ENCODE results near the gene ACVR1B. TPM values are rescaled to one million over a fixed set of nuclear protein-coding genes. Genes with fewer than 3 reads are reported as not detected.

The ACVR1B gene
- polyA plus RNA-seq, 4 donors, result 53.1 to 62.0 (median 55.7) TPM

- DNase-seq (ENCODE audit: low read depth in 4 of 4, low spot score in 2 of 4), result no peak
These were observed 67.1 kb downstream of the ACVR1B start for GRCh38 chr12:52018433-52019112.

GRCh38 chr12:52019113-52019770, 67.7 kb downstream of the ACVR1B start:
- no peak for DNase-seq (ENCODE audit: low read depth in 4 of 4, low spot score in 2 of 4)

- no peak for DNase-seq (ENCODE audit: low read depth in 4 of 4, low spot score in 2 of 4)
These were observed 69.2 kb downstream of the ACVR1B start for GRCh38 chr12:52020539-52021336.

GRCh38 chr12:52022841-52023181, 71.3 kb downstream of the ACVR1B start:
- no peak for DNase-seq (ENCODE audit: low read depth in 4 of 4, low spot score in 2 of 4)

GRCh38 chr12:52023182-52023975, 71.9 kb downstream of the ACVR1B start:
- no peak for DNase-seq (ENCODE audit: low read depth in 4 of 4, low spot score in 2 of 4)

- DNase-seq (ENCODE audit: low read depth in 4 of 4, low spot score in 2 of 4), result no peak
These were observed 72.6 kb downstream of the ACVR1B start for GRCh38 chr12:52023976-52024688.

GRCh38 chr12:52024845-52025230, 73.3 kb downstream of the ACVR1B start:
- no peak for DNase-seq (ENCODE audit: low read depth in 4 of 4, low spot score in 2 of 4)

- no peak for DNase-seq (ENCODE audit: low read depth in 4 of 4, low spot score in 2 of 4)
These were observed 74.8 kb downstream of the ACVR1B start for GRCh38 chr12:52026263-52026662.

- no peak for DNase-seq (ENCODE audit: low read depth in 4 of 4, low spot score in 2 of 4)
These were observed 75.8 kb downstream of the ACVR1B start for GRCh38 chr12:52027085-52027843.

GRCh38 chr12:52029685-52030084, 78.2 kb downstream of the ACVR1B start:
- DNase-seq (ENCODE audit: low read depth in 4 of 4, low spot score in 2 of 4), result no peak

GRCh38 chr12:52032446-52032803, 80.9 kb downstream of the ACVR1B start:
- no peak for DNase-seq (ENCODE audit: low read depth in 4 of 4, low spot score in 2 of 4)

GRCh38 chr12:52032804-52033445, 81.4 kb downstream of the ACVR1B start:
- DNase-seq (ENCODE audit: low read depth in 4 of 4, low spot score in 2 of 4), result peak in 3 of 4 donors; percentile 80 to 91 (median 91)

GRCh38 chr12:52033446-52034140, 82.1 kb downstream of the ACVR1B start:
- DNase-seq (ENCODE audit: low read depth in 4 of 4, low spot score in 2 of 4), result no peak

- no peak for DNase-seq (ENCODE audit: low read depth in 4 of 4, low spot score in 2 of 4)
These were observed 83.7 kb downstream of the ACVR1B start for GRCh38 chr12:52035190-52035589.

- no peak for DNase-seq (ENCODE audit: low read depth in 4 of 4, low spot score in 2 of 4)
These were observed 84.4 kb downstream of the ACVR1B start for GRCh38 chr12:52035926-52036325.

- DNase-seq (ENCODE audit: low read depth in 4 of 4, low spot score in 2 of 4), result no peak
These were observed 85.2 kb downstream of the ACVR1B start for GRCh38 chr12:52036587-52037171.

- no peak for DNase-seq (ENCODE audit: low read depth in 4 of 4, low spot score in 2 of 4)
These were observed 85.9 kb downstream of the ACVR1B start for GRCh38 chr12:52037248-52037861.

- no peak for DNase-seq (ENCODE audit: low read depth in 4 of 4, low spot score in 2 of 4)
These were observed 86.9 kb downstream of the ACVR1B start for GRCh38 chr12:52038447-52038846.

All from left renal cortex interstitium (tissue), 4 donors.